Myocyte (in vitro differentiated cells): Measurements from ENCODE around the gene ATP9A. TPM values are rescaled to one million over a fixed set of nuclear protein-coding genes. Genes with fewer than 3 reads are reported as not detected.

Experiments
- DNase-seq: peaks from one replicate; pipeline ENCODE4 v3.0.0-alpha.2; 2012; ENCODE audit warnings: low read depth
- total RNA-seq: library from RNA; depleted of rRNA; stranded (reverse); fragments of >200 nt; gene quantifications from 2 replicates; pipeline ENCODE4 v1.2.3, GENCODE V29; 2014

Gene ATP9A
- total RNA-seq, 1 donor from 2014 or later, result 13.3 TPM

- DNase-seq, result no peak
Observed at GRCh38 chr20:51633430-51633829, 134.8 kb downstream of the ATP9A start.

DNA sequence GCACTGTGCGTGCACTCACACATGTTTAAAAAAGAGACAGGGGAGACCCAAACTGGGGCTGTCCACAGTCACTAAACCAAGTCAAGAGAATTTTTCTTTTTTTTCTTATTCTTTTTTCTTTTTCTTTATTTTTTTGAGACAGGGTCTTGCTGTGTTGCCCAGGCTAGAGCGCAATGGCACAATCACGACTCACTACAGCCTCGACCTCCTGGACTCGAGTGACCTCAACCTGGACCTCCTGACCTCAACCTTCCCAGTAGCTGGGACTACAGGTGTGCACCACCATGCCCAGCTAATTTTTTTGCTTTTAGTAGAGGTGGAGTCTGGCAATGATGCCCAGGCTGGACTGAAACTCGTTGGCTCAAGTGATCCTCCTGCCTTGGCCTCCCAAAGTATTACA is 136.2 kb downstream of the ATP9A start:
- DNase-seq, result no peak

DNA sequence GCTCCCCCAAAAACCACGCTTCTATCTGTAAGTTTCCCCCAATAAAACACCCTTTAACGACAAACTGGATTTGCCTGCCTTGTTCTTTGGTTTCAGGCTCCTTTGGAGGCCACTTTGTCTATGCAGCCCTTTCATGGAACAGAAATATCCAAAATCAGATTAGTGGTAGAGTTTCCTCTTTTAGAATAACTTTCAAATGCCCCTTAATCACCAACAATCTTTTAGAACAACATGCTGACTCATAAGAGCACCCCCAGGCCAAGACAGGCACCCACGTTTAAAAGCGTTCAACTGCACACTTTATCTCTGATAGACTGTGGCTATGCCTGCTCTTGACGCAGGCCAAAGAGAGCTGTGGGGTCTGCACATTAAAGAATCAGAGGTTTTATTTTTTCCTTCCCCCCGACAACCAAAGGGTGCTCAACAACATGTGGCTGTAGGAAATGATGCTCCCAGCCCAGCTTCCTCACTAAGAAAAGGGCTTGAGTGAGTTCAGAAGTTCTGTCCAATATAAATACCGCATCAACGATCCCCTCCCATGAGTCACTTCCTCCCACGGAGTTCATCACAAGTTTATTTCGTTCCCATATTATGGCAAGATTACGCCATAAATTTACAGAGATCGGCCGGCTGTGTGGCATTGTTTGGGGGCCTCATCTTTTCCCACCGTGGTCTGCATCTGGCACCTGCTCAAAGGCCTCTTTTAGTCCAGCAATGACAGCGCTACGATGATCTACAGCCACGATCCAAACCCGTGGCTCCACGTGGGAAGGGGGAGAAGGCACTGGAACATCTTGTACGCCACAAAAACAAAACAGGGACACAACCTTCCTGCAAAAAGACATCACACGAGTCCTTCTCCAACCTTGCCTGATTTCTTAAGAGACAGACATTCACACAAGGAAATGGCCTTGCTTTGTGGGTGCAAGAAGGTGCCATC is 136.9 kb downstream of the ATP9A start:
- peak; percentile 74 for DNase-seq

DNA sequence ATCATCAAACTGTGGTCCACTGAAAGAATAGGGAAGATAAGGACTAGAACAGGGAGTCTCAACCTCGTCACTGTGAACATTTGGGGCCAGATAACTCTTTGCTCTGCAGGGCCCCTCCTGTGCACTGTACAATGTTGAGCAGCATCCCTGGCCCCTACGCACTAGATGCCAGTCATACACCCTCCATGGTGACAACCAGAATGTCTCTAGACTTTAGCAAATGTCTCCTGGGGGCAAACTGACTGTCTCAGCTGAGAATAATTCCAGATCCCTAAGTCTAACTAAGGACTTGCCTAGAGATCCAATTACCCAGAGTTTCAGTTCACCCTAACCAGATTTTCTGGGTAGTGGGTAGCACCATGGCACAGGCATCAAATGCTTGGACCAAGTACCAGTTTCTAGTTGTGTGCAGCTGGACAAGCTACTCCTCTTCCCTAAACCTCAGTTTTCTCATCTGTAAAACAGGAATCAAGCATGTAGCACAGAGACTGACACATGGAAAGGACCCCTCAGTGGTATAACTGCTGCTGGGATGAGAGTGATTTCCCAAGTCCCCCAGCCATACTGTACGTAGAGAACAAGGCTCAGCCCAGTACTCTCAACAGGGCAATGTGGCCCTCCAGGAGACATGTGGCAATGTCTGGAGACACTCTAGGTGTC is 138.7 kb downstream of the ATP9A start:
- DNase-seq, result no peak

GRCh38 chr20:51628533-51629398 is 139.4 kb downstream of the ATP9A start:
- DNase-seq, result no peak

- no peak for DNase-seq
Observed at GRCh38 chr20:51627586-51627985, 140.6 kb downstream of the ATP9A start.

DNA sequence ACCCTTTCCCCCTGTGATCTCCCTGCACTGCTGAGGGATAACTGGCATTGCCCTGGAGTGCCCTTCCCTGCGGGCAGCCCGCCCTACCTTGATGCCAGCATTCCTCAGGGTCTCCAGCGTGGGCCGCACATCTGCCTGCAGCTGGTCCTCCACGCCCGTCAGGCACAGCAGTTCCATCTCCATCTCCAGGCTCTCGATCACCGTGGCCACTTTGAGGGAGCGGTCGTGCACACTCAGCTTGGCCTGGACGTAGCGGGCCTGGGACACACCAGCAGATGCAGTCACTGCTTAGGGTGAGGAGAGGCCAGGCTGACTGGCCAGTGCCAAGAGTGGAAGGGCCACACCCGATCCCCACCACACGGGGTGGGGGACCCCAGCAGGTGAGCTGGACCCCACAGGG is 143.1 kb downstream of the ATP9A start:
- no peak for DNase-seq

DNA sequence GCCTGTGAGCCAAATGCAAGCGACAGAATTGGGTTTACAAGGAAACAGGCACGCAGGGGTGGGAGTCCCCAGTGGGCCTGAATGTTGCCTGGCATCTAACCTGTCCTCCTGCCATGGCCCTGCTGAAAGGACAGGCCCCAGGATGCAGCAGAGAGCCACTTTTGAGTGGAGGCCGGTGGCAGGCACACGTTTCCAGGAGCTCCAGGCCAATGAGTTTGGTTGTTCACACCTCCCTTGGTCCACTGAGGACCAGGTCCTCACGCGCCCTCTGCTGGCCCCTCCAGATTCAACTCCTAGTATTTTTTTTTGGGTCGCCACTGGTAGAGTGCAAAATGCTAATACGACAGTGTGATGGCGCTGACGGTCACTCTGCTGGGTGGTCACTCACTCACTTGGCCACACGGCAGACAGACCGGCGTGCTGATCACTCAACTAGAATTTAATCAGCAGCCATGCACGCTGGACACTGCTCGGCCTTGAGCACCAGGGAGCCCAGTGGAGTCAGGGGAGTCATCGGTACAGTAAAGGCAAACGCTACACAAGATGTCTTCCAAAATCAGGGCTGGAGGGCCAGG is 143.9 kb downstream of the ATP9A start:
- peak; percentile 68 for DNase-seq

DNA sequence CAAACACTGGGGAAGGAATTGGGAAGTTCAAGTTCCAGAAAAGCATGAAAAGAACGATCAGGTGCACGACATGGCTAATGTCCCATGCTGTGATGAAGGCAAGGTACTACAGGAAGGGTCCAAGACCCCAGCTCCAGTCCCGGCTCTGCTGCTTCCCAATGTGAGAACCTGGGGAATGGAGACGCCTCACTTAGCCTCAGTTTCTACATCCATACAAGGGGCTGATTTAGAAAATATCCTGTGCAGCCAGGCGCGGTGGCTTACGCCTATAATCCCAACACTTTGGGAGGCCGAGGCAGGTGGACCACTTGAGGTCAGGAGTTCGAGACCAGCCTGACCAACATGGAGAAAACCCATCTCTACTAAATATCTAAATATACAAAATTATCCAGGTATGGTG is 144.9 kb downstream of the ATP9A start:
- no peak for DNase-seq

DNA sequence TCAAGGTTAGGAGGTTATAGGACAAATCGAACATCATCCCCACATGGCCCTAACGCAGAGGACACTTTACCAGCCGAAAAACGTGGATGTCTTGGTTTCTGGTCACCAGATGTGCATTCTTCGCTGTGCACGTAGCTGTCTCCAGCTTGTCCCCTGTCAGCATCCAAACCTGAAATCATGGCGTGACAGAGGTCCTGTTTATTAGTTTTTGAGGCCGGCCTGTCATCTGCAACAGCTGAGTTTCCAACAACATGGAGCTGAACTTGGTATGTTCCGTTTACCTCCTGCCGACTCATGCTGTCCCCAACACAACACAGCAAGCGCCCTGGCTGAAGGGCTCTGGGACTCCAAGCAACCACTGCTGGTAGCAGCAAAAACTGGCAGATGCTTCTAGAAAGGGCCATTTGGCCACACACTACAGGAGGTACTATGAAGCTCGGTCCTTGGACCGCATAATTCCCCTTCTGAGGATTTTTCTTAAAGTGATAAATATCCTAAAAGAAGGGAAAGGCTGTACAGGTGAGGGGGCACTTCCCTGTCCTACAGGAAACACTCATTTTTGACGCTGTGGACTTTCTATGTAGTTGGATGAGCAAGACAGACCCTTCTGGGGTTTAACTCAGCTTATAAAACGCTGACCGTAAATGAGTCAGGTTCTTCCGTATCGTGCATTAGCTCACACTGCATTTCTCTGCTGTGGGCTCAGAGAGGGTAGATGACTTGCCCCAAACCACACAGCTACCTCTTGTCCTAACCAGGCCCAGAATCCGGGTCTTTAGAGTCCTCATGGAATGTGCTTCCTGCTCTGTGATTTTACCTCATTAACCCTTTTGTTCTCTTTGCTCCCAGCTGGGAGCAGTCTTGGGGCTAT is 146.0 kb downstream of the ATP9A start:
- DNase-seq, result no peak

DNA sequence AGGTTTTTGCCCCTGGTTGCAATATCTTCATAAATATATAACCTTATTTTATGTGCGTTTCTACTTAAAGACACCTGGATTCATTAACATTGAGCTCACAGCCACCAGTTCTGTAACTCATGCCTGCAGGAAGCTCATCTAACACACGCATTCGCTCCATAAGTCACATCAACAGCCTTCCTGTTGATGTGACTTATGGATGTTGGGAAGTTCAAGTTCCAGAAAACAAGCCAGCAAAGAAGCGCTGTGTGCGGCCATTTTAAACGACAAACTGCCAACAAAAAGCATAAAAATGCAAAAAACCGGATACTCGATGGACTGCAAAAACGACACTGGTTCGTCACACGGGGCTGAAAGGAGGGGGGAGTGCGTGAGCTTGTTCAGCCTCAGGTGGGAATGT is 147.8 kb downstream of the ATP9A start:
- no peak for DNase-seq

- no peak for DNase-seq
Observed at GRCh38 chr20:51616060-51616459, 152.1 kb downstream of the ATP9A start.

DNA sequence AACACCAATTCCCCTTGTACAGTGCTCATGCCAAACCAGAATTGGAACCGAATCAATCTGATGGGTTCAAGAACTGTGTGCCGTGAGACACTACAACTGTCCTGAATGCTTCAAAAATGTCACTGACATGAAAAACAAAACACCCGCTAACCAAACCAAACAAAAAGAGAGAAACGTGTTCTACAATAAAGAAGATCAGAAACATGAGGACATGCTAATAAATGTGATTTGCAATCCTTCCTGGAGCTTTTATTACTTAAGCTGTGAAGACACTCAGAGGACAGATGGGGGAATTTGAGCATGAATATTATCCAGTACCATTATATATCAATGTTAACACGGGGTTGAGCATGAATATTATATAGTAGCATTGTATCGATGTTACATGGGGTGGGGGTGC is 153.5 kb downstream of the ATP9A start:
- DNase-seq, result no peak

DNA sequence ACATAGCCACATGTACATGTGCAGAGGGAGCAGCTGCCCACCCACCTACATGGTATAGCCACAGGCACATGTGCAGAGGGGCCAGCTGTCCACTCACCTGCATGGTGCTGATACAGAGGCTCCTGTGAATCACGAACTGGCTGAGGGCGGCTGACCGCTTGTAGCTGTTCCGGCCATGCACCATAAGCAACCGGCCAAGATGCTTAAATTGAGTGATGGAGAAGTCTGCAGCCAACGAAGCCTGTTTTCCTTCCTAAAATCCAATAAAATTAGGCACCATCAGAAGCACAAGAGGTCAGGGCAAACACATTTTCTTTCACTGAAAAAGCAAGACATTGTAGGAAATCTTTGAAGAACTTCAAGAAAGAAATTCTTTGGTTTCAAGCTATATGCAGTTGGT is 154.6 kb downstream of the ATP9A start:
- no peak for DNase-seq

DNA sequence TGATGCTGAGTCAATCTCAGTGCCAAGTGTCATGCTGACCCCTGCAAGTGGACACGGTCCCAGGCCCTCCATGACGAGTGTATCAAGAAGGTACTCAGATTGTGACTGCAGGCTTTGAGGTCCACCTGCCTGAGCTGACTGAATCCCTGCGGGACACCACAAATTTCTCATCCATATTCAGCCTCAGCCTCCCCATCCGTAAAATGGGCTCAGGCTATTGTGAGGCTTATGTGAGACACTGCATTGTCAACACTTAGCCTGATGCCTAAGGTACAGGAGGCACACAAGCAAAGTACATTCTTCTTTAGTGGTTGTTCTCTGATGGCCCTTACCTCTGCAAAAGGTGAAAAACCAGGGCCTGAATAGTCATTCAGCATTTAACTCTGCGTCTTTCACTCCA is 155.3 kb downstream of the ATP9A start:
- no peak for DNase-seq

DNA sequence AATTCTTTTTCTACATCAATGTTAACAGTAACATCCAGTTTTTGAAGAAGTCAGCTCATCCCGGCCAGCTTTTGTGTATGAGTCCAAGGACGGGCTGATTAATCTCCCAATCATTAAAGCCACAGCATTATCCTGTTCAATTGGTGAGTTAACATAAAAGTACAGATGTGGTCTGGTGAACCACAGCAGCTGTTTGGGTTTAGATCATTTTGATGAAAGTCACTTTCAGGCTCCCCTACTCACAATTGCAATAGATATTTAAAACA is 156.6 kb downstream of the ATP9A start:
- no peak for DNase-seq

- peak; percentile 35 for DNase-seq
Observed at GRCh38 chr20:51610761-51611624, 157.2 kb downstream of the ATP9A start.

GRCh38 chr20:51610111-51610510 is 158.1 kb downstream of the ATP9A start:
- no peak for DNase-seq

DNA sequence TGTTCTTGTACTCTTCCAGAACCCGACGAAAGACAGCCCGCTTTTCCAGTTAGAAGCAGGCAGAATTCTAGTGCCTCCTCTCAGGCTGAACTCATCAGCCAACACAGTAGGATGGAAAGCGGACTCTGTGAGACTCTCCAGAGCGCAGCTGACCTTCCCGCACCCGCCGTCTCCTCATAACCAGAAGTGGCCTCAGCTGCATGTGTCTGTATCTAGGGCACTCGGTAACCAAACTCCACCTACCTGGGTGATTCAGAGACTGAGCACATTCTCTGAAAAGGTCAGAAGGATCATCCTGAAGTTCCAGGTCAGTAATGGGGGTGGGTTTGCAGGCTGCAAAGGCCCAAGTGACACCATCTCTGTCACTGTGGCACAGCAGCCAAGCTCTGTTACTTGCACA is 158.9 kb downstream of the ATP9A start:
- DNase-seq, result no peak

GRCh38 chr20:51608061-51608460 is 160.1 kb downstream of the ATP9A start:
- no peak for DNase-seq
